HG02571 (cell line): ENCODE results near the gene NAIF1.
"Not testable (repeated sequence)": the region's sequence is repeated elsewhere in the genome, so short reads cannot be mapped to it uniquely, and the experiment has no call there.

Experiments
- ATAC-seq: cut with Tn5 transposase; IDR thresholded peaks from one replicate; pipeline ENCODE4 v1.9.1; 2021; ENCODE audit warnings: mild to moderate bottlenecking, moderate library complexity; ENCODE audit not compliant: unreplicated experiment

NAIF1 gene

GRCh38 chr9:128088253-128088945 lies 21.3 kb upstream of the NAIF1 start:
- ATAC-seq, result no peak

- no peak for ATAC-seq
Observed at GRCh38 chr9:128087262-128087661, 20.1 kb upstream of the NAIF1 start.

DNA sequence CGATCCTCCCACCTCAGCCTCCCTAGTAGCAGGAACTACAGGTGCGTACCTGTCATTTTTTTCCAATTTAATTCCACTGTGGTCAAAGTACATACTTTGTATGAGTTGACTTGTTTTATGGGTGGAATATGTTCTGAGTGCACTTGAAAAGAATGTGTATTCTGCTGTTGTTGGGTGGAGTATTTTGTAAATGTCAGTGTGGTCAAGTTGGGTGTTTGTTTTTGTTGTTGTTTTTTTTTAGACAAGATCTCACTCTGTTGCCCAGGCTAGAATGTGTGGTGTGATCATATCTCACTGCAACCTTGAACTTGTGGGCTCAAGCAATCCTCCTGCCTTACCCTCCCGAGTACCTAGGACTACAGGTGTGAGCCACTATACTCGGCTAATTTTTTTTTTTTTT lies 18.8 kb upstream of the NAIF1 start:
- ATAC-seq, result no peak

DNA sequence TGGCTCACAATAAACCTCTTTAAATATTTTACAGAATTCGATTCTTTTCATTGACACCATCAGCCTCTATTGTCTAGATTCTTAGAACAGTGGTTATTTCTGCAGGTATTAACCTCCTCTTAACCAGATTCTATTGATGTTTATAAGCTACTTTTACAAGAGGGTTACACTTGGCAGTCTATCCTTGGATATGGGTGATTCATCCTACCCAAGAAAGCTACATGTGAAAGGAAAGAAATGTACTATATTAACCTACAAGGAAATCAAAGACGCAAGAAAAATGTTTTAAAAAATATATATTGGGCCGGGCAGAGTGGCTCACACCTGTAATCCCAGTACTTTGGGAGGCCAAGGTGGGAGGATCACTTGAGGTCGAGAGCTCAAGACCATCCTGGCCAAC lies 17.6 kb upstream of the NAIF1 start:
- ATAC-seq, result no peak

- no peak for ATAC-seq
Observed at GRCh38 chr9:128082151-128082550, 15.0 kb upstream of the NAIF1 start.

- no peak for ATAC-seq
Observed at GRCh38 chr9:128081056-128081455, 13.9 kb upstream of the NAIF1 start.

- ATAC-seq, result no peak
Observed at GRCh38 chr9:128080206-128080605, 13.1 kb upstream of the NAIF1 start.

DNA sequence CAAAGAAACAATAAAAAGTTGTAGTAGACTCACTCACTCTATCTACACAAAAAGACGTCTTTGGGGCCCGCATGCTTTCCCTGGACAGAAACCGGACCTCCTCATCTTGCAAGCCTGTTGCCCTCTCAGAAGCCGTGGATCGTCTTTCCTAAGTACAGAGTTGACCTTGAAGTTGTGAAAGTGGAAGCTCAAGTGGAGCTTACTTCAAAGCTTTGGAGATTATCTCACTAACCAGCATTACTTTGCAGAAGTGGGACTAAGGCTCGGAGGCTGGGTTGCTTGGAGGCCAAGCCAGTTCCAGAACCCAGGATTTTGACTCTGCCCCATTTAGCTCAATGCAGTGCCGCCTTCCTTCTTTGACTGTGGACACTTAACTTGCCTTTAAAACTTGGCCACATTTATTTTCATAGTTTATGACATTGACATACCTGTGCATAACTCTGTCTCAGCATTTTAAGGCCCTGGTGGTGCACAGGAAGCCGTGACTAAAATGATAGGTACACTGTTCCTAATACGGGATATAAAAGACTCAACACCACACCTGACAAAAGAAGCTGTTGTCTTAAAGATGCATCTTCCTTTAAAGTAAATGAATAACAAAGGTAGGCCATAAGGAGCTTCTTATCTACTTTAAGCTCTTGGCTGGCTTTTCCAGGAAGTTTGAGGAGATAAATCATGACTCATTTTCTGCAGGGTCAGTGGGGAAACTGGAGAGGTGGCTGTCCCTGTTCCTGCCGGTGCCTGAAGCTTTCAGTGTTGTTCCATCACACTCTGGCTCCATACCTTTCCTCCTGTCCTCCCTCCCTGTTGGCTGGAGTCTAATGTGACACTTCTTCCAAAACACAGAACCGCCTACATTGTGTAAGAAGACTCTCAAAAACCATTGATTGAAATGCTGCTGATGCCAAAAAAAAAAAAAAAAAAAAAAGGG lies 11.6 kb upstream of the NAIF1 start:
- no peak for ATAC-seq

GRCh38 chr9:128077847-128078503 lies 10.9 kb upstream of the NAIF1 start:
- no peak for ATAC-seq

DNA sequence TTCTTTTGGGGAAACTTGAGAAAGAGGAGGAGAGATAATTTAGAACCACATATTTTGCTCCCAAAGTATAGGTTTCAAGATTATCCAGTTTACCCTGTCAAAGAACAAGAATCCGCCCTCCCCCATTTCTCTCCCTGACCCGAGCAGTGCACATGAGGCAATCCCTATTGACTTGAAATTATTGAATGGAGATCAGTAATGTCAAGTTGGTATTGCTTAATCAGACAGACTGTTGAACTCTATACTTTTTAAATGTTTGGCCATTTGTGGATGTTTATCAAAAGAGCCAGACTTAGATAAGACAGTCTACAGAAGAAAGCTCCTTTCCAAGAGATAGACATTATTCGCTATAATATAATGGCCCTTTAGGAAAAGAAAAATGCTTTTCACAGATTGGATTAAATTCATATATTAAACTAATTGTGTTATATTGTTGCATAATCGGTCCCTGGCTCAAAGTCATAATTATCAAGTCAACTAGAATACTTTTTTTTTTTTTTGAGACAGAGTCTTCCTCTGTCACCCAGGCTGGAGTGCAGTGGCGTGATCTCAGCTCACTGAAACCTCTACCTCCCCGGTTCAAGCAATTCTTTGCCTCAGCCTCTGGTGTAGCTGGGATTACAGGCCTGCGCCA lies 6.2 kb upstream of the NAIF1 start:
- ATAC-seq, result no peak

DNA sequence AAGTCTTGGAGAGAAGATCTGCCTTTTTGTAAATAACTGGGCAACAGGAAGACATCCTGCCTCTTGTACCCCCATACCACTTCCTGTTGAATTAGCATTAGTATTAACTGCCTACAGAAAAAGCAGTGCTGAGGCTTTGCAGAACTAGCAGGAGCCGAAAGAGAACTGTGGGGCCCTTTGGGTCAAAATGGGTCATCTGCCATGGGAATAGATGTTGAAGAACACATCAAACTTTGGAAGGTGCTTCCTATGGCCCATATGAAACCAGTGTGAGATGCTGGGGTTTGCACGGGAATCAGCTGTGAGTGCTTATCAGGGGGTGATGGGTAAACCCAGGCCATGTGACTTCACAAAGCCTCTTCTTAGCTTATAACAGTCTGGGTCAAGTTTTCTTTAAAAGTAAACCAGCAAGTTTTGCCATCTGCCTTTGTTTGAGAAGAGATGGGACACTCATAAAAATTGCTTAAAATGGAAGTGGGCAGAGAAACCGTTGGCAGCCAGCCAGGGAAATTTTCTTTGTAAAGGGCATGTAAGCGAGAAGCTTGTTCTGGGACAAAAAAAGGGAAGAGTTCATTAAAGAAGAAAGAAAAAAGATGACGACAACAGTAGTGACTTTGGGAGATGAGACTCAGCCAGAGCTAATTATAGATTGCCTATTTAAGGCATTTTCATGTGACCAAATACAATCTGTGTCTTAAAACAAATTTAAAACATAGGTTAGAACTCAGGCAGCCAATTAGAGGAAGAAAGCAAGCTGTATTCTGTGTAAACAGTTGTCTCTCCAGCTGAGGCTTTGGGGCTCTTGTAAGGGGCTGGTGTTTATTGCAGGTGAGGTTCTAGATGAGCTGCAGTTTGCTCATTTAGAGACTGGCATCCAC lies 5.3 kb upstream of the NAIF1 start:
- no peak for ATAC-seq

DNA sequence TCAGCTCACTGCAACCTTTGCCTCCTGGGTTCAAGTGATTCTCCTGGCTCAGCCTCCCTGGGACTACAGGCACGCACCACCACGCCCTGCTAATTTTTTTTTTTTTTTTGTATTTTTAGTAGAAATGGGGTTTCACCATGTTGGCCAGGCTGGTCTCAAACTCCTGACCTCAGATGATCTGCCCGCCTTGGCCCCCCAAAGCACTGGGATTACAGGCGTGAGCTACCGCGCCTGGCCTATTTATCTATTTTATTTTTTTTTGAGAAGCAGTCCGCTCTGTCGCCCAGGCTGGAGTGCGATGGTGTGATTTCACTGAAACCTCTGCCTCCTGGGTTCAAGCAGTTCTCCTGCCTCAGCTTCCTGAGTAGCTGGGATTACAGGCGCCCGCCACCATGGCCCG lies 4.4 kb upstream of the NAIF1 start:
- ATAC-seq, result not testable (repeated sequence)

DNA sequence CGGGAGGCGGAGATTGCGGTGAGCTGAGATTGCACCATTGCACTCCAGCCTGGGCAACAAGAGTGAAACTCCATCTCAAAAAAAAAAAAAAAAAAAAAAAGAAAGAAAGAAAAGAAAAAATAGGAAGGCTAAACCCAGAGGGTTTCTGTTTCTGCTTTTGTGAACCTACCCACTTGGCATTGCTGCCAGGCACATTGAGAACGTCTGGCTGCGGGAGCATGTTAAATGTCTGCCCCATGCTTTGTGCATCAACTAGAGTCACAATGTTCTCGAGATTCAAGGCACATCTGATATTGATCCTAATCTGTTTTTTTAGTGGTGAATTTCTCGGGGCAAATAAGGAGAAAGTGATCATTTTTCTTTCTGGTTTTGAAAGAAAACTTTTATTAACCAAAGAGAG lies 3.8 kb upstream of the NAIF1 start:
- no peak for ATAC-seq

DNA sequence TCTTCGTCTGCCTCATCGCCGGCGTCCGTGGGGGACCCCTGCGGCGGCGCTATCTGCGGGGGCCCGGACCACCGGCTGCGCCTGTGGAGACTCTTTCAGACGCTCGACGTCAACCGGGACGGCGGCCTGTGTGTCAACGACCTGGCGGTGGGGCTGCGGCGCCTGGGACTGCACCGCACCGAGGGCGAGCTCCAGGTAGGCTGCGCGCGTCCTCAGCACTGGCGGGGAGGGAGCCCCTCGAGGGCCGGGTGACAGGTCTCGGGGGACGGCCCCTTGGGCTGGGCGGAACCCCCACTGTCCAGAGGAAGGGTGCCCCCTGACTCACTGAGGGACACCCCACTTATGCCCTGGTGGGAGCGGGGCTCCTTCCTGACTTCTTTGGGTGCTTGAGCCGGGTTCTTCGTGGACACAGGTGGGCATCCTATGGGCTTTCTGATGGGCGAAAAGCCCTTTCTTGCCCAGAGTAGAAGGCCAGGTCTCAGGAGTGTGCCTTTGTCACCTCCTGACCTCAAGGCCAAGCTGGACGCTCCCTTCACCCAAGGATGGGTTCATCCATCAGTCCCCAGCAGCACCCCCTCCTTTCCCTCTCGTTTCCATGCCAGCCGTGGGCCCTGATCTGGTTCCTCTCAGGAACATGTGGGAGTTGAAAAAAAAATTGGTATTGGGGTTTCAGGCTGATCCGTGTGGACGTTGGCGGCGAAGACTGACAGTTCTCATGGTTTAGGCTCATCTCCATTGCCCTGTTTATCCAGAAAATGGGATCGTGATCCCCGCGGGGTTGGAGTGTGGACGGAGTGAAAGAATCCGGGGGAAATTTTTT lies 1.5 kb upstream of the NAIF1 start:
- ATAC-seq, result peak; percentile 4

DNA sequence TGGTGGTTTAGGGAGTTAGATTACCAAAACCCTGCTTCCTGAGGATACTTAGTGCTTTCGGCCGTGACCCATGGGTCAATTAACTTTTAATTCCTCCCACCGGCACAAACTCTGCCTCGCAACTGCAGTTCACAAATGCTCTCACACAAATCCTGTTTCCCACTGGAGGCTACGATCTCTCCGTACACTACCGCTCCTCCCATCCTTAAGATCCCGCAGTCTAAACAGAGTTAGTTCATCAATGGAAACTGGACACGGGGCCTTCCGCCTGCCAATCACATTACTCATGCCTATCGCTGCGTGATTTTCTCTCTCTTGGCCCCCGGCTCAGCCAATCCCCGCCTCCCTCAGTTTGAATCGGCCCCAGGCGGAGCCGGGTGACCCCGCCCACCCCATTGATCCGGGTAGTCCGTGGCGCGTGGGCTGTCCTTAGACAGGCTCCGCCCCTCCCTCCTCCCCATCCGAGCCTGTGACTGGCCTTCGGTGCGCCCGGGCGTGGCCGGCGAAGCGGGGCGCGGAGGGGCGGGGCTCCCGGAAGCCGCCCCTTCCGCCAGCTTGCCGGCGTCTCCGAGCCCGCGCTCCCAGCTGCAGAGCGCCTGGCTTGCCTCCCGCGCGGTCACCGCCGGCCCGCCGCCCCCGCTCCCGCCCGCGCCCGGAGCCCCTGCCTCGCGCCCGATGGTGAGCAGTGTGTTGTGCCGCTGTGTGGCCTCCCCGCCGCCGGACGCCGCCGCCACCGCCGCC lies 695 bp upstream of the NAIF1 start, which contains the start of gene SLC25A25:
Gene SLC25A25 (plus strand): TSS at position 588 of the 741 bp plus-strand sequence. CDS start 88 bp downstream, at position 676.
- ATAC-seq, result peak; percentile 61

- ATAC-seq, result no peak
Observed at GRCh38 chr9:128065907-128066712, 1.0 kb downstream of the NAIF1 start.
